OCI-LY7 (cell line): Measurements from ENCODE around the gene PHF12.

Source experiments
- CTCF ChIP-seq: fragments of 200-600 bp; sonication (generic); conservative IDR thresholded peaks from 2 replicates; pipeline ENCODE4 v1.5.1; 2014; ENCODE audit warnings: mild to moderate bottlenecking, antibody characterized with exemption, low read length, moderate library complexity, mixed read lengths
- EZH2phosphoT487 ChIP-seq: fragments of 200-600 bp; sonication (generic); IDR thresholded peaks from 2 replicates; pipeline ENCODE4 v1.6.1; 2018; ENCODE audit warnings: low read depth, borderline replicate concordance, mild to moderate bottlenecking, mixed run types, antibody characterized with exemption, low read length, moderate library complexity, mixed read lengths

- TF ChIP-seq CTCF = no peak
- TF ChIP-seq EZH2phosphoT487 = no peak
These were observed 10.6 kb downstream of the PHF12 start for GRCh38 chr17:28940675-28941074.
